SK-N-SH (cell line): Measurements from ENCODE around the gene TBC1D8. TPM values are rescaled to one million over a fixed set of nuclear protein-coding genes. Genes with fewer than 3 reads are reported as not detected.

Experiments
- CTCF ChIA-PET: fragments of 300-600, 350-600 bp; formaldehyde crosslinking; extraction: SDS; loops from one replicate; lab custom pipeline; 2021; lab: Yijun Ruan, JAX
- POLR2A ChIA-PET: fragments of 350-600 bp; sonication (Branson Sonifier 250); formaldehyde crosslinking; extraction: SDS; loops from one replicate; lab custom pipeline; 2020; ENCODE audit warnings: antibody characterized with exemption, inconsistent platforms; lab: Yijun Ruan, JAX
- DNase-seq: peaks from one replicate; pipeline ENCODE4 v3.0.0; 2012
- H2AFZ ChIP-seq: fragments of 200-600 bp; sonication (generic); 2 replicates; pipeline ENCODE4 v1.8.1; 2016; ENCODE audit warnings: antibody characterized with exemption, mild to moderate bottlenecking, low read depth
- H3F3A ChIP-seq: fragments of 200-600 bp; sonication (generic); replicated peaks from 2 replicates; pipeline ENCODE3; 2016; ENCODE audit warnings: antibody characterized with exemption, mild to moderate bottlenecking; ENCODE audit not compliant: insufficient read depth
- H3K27ac ChIP-seq, 2 experiments: fragments of 200-500 bp in 1 of 2; fragments of 200-600 bp in 1 of 2; sonication (Bioruptor generic) in 1 of 2; sonication (generic), shearing (Covaris generic) in 1 of 2; 2 replicates each; pipeline versions ENCODE4 v1.5.1 to v1.6.1; 2014 to 2016; ENCODE audit warnings: low read depth in 2 of 2, inconsistent platforms in 1 of 2, low read length in 1 of 2, mild to moderate bottlenecking in 1 of 2, mixed read lengths in 1 of 2
- H3K27me3 ChIP-seq: fragments of 200-600 bp; sonication (generic), shearing (Covaris generic); 2 replicates; pipeline ENCODE4 v1.6.1; 2016; ENCODE audit warnings: mixed run types; ENCODE audit not compliant: insufficient read depth
- H3K36me3 ChIP-seq, 2 experiments: fragments of 200-500 bp in 1 of 2; fragments of 200-600 bp in 1 of 2; sonication (Bioruptor generic) in 1 of 2; sonication (generic) in 1 of 2; replicated peaks in 1 of 2; 2 replicates each; pipeline versions ENCODE3 to v1.5.1; 2014 to 2016; ENCODE audit warnings: low read length in 1 of 2, mild to moderate bottlenecking in 1 of 2; ENCODE audit not compliant: insufficient read depth in 2 of 2, control insufficient read depth in 1 of 2
- H3K4me1 ChIP-seq, 2 experiments: fragments of 200-500 bp in 1 of 2; fragments of 200-600 bp in 1 of 2; sonication (Bioruptor generic) in 1 of 2; sonication (generic), shearing (Covaris generic) in 1 of 2; 2 replicates each; pipeline versions ENCODE4 v1.5.1 to v1.6.1; 2014 to 2016; ENCODE audit warnings: low read depth in 1 of 2, low read length in 1 of 2, mixed run types in 1 of 2; ENCODE audit not compliant: insufficient read depth in 2 of 2, control insufficient read depth in 1 of 2
- H3K4me2 ChIP-seq: fragments of 200-600 bp; sonication (generic), shearing (Covaris generic); 2 replicates; pipeline ENCODE4 v1.6.1; 2017; ENCODE audit warnings: mixed run types
- H3K4me3 ChIP-seq, 2 experiments: fragments of 200-500 bp in 1 of 2; fragments of 200-600 bp in 1 of 2; sonication (Bioruptor generic) in 1 of 2; sonication (generic), shearing (Covaris generic) in 1 of 2; 2 replicates each; pipeline versions ENCODE4 v1.5.1 to v1.8.1; 2014 to 2016; ENCODE audit warnings: low read depth in 2 of 2, inconsistent platforms in 1 of 2, low read length in 1 of 2, mild to moderate bottlenecking in 1 of 2, mixed read lengths in 1 of 2, moderate library complexity in 1 of 2
- H3K79me2 ChIP-seq: fragments of 200-600 bp; sonication (generic); 2 replicates; pipeline ENCODE4 v1.8.1; 2017; ENCODE audit warnings: mild to moderate bottlenecking; ENCODE audit not compliant: insufficient read depth
- H3K9ac ChIP-seq: fragments of 200-600 bp; sonication (generic); 2 replicates; pipeline ENCODE4 v1.6.1; 2017; ENCODE audit warnings: mixed run types
- H3K9me2 ChIP-seq: fragments of 200-600 bp; sonication (generic); 2 replicates; pipeline ENCODE4 v1.6.1; 2017; ENCODE audit warnings: mixed run types
- H3K9me3 ChIP-seq: fragments of 200-600 bp; sonication (generic); 2 replicates; pipeline ENCODE4 v1.6.1; 2017; ENCODE audit warnings: mixed run types, mild to moderate bottlenecking, moderate library complexity
- H4K20me1 ChIP-seq: fragments of 200-600 bp; sonication (generic); 2 replicates; pipeline ENCODE4 v1.6.1; 2017; ENCODE audit warnings: mild to moderate bottlenecking, mixed run types; ENCODE audit not compliant: insufficient read depth
- CHD2 ChIP-seq: fragments of 150-350 bp; IDR thresholded peaks from 2 replicates; pipeline ENCODE4 v1.6.1; 2018; ENCODE audit warnings: low read length; ENCODE audit not compliant: partially characterized antibody
- ELF1 ChIP-seq: IDR thresholded peaks from 2 replicates; pipeline ENCODE4 v1.4.0; 2012
- FOSL2 ChIP-seq: IDR thresholded peaks from 2 replicates; pipeline ENCODE4 v1.4.0; 2012; ENCODE audit warnings: low read depth, mild to moderate bottlenecking, moderate library complexity, borderline replicate concordance
- GABPA ChIP-seq: IDR thresholded peaks from 2 replicates; pipeline ENCODE4 v1.4.0; 2012; ENCODE audit warnings: low read depth, mild to moderate bottlenecking
- NFIC ChIP-seq: IDR thresholded peaks from 2 replicates; pipeline ENCODE4 v1.4.0; 2012; ENCODE audit warnings: borderline replicate concordance
- NRF1 ChIP-seq: IDR thresholded peaks from 2 replicates; pipeline ENCODE4 v1.6.1; 2012; ENCODE audit warnings: low read depth, mild to moderate bottlenecking, low read length
- RCOR1 ChIP-seq: fragments of 150-350 bp; IDR thresholded peaks from 2 replicates; pipeline ENCODE4 v1.6.1; 2017; ENCODE audit warnings: antibody characterized with exemption, low read length
- RFX5 ChIP-seq: IDR thresholded peaks from 2 replicates; pipeline ENCODE4 v1.6.1; 2012; ENCODE audit warnings: mild to moderate bottlenecking, improper control_type of control experiment, low read length
- WGBS: methylation state at CpG from one replicate; pipeline ENCODE4 v1.1.6; 2017; ENCODE audit warnings: low lambda C conversion rate; 5-methylcytosine and 5-hydroxymethylcytosine counted together
- polyA plus RNA-seq, 3 experiments: library from polyadenylated mRNA; depleted of rRNA; stranded (reverse); fragments of >200 nt; gene quantifications; 2 replicates each; pipeline ENCODE4 v1.2.3, GENCODE V29; 2012
- TF ChIP-seq, protein P1 (sequence below): IDR thresholded peaks from 2 replicates; pipeline ENCODE4 v1.4.0; 2012; ENCODE audit warnings: low read depth, borderline replicate concordance
- TF ChIP-seq, protein P2 (sequence below): IDR thresholded peaks from 2 replicates; pipeline ENCODE4 v1.4.0; 2012; ENCODE audit warnings: low read depth, borderline replicate concordance
- TF ChIP-seq, protein P3 (sequence below): fragments of 150-350 bp; IDR thresholded peaks from 2 replicates; pipeline ENCODE4 v1.6.1; 2016; ENCODE audit warnings: mild to moderate bottlenecking, low read depth, low read length
- TF ChIP-seq, protein P4 (sequence below): IDR thresholded peaks from 2 replicates; pipeline ENCODE4 v1.4.0; 2012; ENCODE audit warnings: low read depth
- TF ChIP-seq, protein P5 (sequence below): fragments of 200-600 bp; sonication (generic); IDR thresholded peaks from 2 replicates; pipeline ENCODE4 v1.6.1; 2017; ENCODE audit warnings: antibody characterized with exemption, mild to moderate bottlenecking, moderate library complexity

The TBC1D8 gene
- polyA plus RNA-seq, 1 of the 3 experiments (the other 2 are of a cell fraction): 5.3 TPM

DNA sequence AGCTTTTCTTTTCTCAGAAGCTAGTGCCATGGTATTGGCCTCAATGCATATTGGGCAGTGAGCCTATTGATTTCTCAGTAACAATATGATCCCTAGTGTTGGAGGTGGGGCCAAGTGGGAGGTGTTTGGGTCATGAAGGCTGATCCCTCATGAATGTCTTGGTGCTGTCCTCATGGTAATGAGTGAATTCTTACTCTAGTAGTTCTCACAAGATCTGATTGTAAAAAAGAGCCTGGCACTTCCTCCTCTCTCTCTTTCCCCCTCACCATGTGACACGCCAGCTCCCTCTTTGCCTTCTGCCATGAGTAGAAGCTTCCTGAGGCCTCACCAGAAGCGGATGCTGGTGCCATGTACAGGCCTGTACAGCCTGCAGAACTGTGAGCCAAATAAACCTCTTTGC lies 12.8 kb upstream of the TBC1D8 start:
- Histone ChIP-seq H3K9me2 (no peaks in the 10 kb centered on the region), H3K4me1 (no peaks in the 10 kb centered on the region), H3F3A (no peaks in the 10 kb centered on the region), H3K36me3 (no peaks in the 10 kb centered on the region), H4K20me1 (no peaks in the 10 kb centered on the region), H3K79me2 (no peaks in the 10 kb centered on the region), H3K4me2 (no peak overlapping the region), H3K27ac (no peak overlapping the region), H3K9me3 (no peaks in the 10 kb centered on the region), H3K4me3 (no peak overlapping the region), H2AFZ (no peak overlapping the region), H3K9ac (no peak overlapping the region), H3K27me3 (no peaks in the 10 kb centered on the region)
- TF ChIP-seq, protein P1, sequence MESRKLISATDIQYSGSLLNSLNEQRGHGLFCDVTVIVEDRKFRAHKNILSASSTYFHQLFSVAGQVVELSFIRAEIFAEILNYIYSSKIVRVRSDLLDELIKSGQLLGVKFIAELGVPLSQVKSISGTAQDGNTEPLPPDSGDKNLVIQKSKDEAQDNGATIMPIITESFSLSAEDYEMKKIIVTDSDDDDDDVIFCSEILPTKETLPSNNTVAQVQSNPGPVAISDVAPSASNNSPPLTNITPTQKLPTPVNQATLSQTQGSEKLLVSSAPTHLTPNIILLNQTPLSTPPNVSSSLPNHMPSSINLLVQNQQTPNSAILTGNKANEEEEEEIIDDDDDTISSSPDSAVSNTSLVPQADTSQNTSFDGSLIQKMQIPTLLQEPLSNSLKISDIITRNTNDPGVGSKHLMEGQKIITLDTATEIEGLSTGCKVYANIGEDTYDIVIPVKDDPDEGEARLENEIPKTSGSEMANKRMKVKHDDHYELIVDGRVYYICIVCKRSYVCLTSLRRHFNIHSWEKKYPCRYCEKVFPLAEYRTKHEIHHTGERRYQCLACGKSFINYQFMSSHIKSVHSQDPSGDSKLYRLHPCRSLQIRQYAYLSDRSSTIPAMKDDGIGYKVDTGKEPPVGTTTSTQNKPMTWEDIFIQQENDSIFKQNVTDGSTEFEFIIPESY: no peak
- TF ChIP-seq, protein P2, sequence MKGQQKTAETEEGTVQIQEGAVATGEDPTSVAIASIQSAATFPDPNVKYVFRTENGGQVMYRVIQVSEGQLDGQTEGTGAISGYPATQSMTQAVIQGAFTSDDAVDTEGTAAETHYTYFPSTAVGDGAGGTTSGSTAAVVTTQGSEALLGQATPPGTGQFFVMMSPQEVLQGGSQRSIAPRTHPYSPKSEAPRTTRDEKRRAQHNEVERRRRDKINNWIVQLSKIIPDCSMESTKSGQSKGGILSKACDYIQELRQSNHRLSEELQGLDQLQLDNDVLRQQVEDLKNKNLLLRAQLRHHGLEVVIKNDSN: no peak
- TF ChIP-seq GABPA: no peak
- WGBS: 88% methylated on average over 2 of the region's 2 CpGs
- DNase-seq: no peak
- CTCF ChIA-PET: interaction anchor here (1.5 kb wide), 1 partner anchor 25 kb away, joined by 7 read pairs; no protein-coding TSS in a partner anchor
- POLR2A ChIA-PET: no interaction called here

DNA sequence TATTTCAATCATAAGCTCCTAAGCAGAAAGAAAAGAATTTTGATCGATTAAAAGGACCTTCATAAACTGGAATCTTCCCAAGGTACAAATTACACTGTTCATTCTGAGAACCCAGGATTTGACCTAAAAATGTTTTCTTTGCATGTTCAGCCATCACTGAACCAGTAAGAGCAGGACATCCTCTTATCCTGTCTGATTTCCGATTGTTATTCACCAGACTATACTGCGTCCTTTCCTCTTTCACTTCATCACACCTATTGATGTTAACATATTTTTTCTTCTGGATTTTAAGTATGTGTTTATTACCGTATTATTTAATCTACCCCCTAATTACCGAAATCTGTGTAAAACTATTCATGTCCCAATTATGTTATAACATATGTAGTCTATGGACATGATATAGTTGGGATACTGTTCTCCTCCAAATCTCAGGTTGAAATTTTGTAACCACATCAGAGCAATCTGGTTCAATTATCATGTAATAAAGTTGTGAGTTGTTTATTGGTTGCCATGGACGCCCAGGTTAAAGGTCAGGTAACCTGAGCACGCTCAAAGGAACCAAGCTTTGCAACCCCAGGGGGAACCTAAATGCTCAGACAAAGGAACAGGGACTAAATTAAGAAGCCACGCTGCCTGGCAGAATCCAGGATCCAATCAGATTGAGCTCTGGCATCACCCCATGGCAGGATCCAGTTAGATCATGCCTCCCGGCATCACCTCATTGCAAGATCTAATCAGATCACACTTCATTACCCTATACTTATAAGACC lies 11.6 kb upstream of the TBC1D8 start:
- 71% methylated on average over 9 of the region's 9 CpGs for WGBS
- H3K4me1 ChIP-seq: no peaks in the 10 kb centered on the region
- no peaks in the 10 kb centered on the region for H3K36me3 ChIP-seq
- no peaks in the 10 kb centered on the region for H3K79me2 ChIP-seq
- no peak overlapping the region for H3K4me2 ChIP-seq
- no peak overlapping the region for H2AFZ ChIP-seq
- ChIA-PET CTCF (interaction anchor here (0.6 to 1.9 kb wide), 6 partner anchors 10 to 144 kb away, joined by 3 to 9 read pairs (median 4); partner anchors contain the start of gene TBC1D8), POLR2A (no interaction called here)
- H3K27ac ChIP-seq: no peak overlapping the region
- no peaks in the 10 kb centered on the region for H3K9me2 ChIP-seq
- no peak for DNase-seq
- no peaks in the 10 kb centered on the region for H3F3A ChIP-seq
- H3K9ac ChIP-seq: no peak overlapping the region
- H3K4me3 ChIP-seq: no peak overlapping the region
- no peaks in the 10 kb centered on the region for H3K27me3 ChIP-seq
- no peaks in the 10 kb centered on the region for H4K20me1 ChIP-seq
- no peak for TF ChIP-seq RFX5
- TF ChIP-seq, protein P3, sequence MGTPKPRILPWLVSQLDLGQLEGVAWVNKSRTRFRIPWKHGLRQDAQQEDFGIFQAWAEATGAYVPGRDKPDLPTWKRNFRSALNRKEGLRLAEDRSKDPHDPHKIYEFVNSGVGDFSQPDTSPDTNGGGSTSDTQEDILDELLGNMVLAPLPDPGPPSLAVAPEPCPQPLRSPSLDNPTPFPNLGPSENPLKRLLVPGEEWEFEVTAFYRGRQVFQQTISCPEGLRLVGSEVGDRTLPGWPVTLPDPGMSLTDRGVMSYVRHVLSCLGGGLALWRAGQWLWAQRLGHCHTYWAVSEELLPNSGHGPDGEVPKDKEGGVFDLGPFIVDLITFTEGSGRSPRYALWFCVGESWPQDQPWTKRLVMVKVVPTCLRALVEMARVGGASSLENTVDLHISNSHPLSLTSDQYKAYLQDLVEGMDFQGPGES: no peak
- TF ChIP-seq, protein P4, sequence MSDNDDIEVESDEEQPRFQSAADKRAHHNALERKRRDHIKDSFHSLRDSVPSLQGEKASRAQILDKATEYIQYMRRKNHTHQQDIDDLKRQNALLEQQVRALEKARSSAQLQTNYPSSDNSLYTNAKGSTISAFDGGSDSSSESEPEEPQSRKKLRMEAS: no peak
- no peak for TF ChIP-seq CHD2
- TF ChIP-seq FOSL2: no peak
- TF ChIP-seq NRF1: no peak
- no peak for TF ChIP-seq NFIC
- TF ChIP-seq RCOR1: no peak
- TF ChIP-seq ELF1: no peak
- TF ChIP-seq, protein P5, sequence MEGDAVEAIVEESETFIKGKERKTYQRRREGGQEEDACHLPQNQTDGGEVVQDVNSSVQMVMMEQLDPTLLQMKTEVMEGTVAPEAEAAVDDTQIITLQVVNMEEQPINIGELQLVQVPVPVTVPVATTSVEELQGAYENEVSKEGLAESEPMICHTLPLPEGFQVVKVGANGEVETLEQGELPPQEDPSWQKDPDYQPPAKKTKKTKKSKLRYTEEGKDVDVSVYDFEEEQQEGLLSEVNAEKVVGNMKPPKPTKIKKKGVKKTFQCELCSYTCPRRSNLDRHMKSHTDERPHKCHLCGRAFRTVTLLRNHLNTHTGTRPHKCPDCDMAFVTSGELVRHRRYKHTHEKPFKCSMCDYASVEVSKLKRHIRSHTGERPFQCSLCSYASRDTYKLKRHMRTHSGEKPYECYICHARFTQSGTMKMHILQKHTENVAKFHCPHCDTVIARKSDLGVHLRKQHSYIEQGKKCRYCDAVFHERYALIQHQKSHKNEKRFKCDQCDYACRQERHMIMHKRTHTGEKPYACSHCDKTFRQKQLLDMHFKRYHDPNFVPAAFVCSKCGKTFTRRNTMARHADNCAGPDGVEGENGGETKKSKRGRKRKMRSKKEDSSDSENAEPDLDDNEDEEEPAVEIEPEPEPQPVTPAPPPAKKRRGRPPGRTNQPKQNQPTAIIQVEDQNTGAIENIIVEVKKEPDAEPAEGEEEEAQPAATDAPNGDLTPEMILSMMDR: no peak
- H3K9me3 ChIP-seq: no peaks in the 10 kb centered on the region
